PC-3 (cell line): ENCODE data around the gene ADO.

ENCODE experiments used
- EZH2 ChIP-seq: fragments of 300-600 bp; sonication (generic); IDR thresholded peaks from one replicate; pipeline ENCODE4 v1.6.1; 2017; ENCODE audit warnings: antibody characterized with exemption, mild to moderate bottlenecking, low read length; ENCODE audit not compliant: unreplicated experiment
- EZH2phosphoT487 ChIP-seq: fragments of 300-600 bp; sonication (generic); IDR thresholded peaks from 2 replicates; pipeline ENCODE4 v1.6.1; 2018; ENCODE audit warnings: mild to moderate bottlenecking, antibody characterized with exemption, low read length, borderline replicate concordance
- TF ChIP-seq, protein P1 (sequence below): fragments of 300-600 bp; sonication (generic); conservative IDR thresholded peaks from 2 replicates; pipeline ENCODE4 v1.5.1; 2017; ENCODE audit warnings: antibody characterized with exemption, low read depth, mild to moderate bottlenecking, low read length

DNA sequence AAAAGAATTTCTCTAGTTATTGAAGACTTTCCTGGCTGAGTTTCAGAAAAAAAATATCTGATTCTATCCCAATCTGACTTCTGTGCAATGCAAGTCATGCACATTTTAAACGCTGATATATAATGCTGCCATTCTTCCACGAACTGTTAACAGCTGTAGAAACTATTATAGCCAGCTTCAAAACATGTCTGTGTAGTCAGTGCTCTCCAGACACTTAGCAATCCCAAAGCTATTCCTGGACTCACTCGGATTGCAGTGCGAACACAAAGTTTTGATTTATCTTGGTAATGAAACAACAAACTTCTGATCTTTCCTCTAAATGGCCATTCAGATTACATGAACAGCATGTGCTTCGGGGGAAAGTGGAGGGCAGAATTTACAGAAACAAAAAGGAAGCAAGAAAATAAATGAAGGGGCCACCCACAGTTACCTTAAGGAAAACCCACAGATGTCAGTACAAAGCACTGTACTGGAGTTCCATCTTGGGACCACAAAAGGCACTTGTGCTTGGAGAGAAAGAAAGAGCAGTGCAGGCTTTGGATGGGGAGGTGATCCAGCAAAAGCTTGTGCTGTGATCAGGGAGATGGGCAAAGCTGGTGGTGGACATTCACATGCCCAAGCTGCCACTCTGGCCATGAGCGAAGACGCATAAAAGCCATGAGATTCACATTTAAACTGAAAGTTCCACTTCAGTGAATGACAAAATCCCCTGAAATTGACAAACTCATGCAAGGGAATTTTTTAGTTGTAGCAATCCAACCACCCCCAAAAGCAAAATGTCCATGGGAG is 32.1 kb upstream of the ADO start:
- TF ChIP-seq, protein P1, sequence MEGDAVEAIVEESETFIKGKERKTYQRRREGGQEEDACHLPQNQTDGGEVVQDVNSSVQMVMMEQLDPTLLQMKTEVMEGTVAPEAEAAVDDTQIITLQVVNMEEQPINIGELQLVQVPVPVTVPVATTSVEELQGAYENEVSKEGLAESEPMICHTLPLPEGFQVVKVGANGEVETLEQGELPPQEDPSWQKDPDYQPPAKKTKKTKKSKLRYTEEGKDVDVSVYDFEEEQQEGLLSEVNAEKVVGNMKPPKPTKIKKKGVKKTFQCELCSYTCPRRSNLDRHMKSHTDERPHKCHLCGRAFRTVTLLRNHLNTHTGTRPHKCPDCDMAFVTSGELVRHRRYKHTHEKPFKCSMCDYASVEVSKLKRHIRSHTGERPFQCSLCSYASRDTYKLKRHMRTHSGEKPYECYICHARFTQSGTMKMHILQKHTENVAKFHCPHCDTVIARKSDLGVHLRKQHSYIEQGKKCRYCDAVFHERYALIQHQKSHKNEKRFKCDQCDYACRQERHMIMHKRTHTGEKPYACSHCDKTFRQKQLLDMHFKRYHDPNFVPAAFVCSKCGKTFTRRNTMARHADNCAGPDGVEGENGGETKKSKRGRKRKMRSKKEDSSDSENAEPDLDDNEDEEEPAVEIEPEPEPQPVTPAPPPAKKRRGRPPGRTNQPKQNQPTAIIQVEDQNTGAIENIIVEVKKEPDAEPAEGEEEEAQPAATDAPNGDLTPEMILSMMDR: no peak
- no peak for TF ChIP-seq EZH2phosphoT487
- no peak for TF ChIP-seq EZH2
